GM23248 (cell line): ENCODE results near the gene SYT1.

Source experiments
- EZH2 ChIP-seq: fragments of 200-600 bp; sonication (generic); IDR thresholded peaks from 2 replicates; pipeline ENCODE4 v1.6.1; 2018; ENCODE audit warnings: antibody characterized with exemption, mild to moderate bottlenecking; ENCODE audit not compliant: insufficient read depth, poor library complexity, severe bottlenecking
- EZH2phosphoT487 ChIP-seq: fragments of 200-600 bp; sonication (generic); IDR thresholded peaks from 2 replicates; pipeline ENCODE4 v1.6.1; 2018; ENCODE audit warnings: antibody characterized with exemption, moderate library complexity, mild to moderate bottlenecking, low read depth; ENCODE audit not compliant: insufficient read depth

GRCh38 chr12:79250960-79251755 lies 386.6 kb downstream of the SYT1 start:
- no peak for TF ChIP-seq EZH2phosphoT487
- no peak for TF ChIP-seq EZH2
